CD4-positive, CD25-positive, alpha-beta regulatory T cell (primary cell): Measurements from ENCODE around the gene ZNF710. TPM values are rescaled to one million over a fixed set of nuclear protein-coding genes. Genes with fewer than 3 reads are reported as not detected.
A peak's percentile ranks its signal among the peaks of the same experiment; 100 is the strongest.
"Not testable (repeated sequence)": the region's sequence is repeated elsewhere in the genome, so short reads cannot be mapped to it uniquely, and the experiment has no call there.

ENCODE experiments used
- ATAC-seq, 2 donors: fragments of 150-1000 bp; cut with Tn5 transposase; one replicate each; pipeline ENCODE4 v1.10.0; 2021; ENCODE audit warnings: low read depth in 2 of 2, moderate number of reproducible peaks in 2 of 2, moderate library complexity in 1 of 2
- DNase-seq, 3 donors: peaks; one replicate each; pipeline versions ENCODE4 v3.0.0 to v3.0.0-alpha.2; 2012 to 2022; ENCODE audit warnings: mixed read lengths in 1 of 3
- H3K27ac ChIP-seq: one replicate; pipeline ENCODE4 v1.7.0; 2013; ENCODE audit warnings: mild to moderate bottlenecking, low read length; ENCODE audit not compliant: insufficient read depth, poor library complexity, severe bottlenecking
- H3K27me3 ChIP-seq: one replicate; pipeline ENCODE4 v1.7.0; 2013; ENCODE audit warnings: low read length; ENCODE audit not compliant: control insufficient read depth, insufficient read depth
- H3K36me3 ChIP-seq: one replicate; pipeline ENCODE4 v1.7.0; 2013; ENCODE audit warnings: mild to moderate bottlenecking, low read length, moderate library complexity; ENCODE audit not compliant: control insufficient read depth, insufficient read depth
- H3K4me1 ChIP-seq: 2 replicates; pipeline ENCODE4 v1.7.0; 2013; ENCODE audit warnings: mild to moderate bottlenecking, low read length; ENCODE audit not compliant: insufficient read depth, control insufficient read depth, poor library complexity, severe bottlenecking
- H3K4me3 ChIP-seq: one replicate; pipeline ENCODE4 v1.7.0; 2013; ENCODE audit warnings: low read depth, mild to moderate bottlenecking, low read length, moderate library complexity
- H3K9me3 ChIP-seq, 2 experiments: 1 replicate in 1 of 2; 2 replicates in 1 of 2; pipeline ENCODE4 v1.7.0; 2013; ENCODE audit warnings: low read length in 2 of 2, mild to moderate bottlenecking in 1 of 2, moderate library complexity in 1 of 2; ENCODE audit not compliant: control insufficient read depth in 2 of 2
- H3K27ac Mint-ChIP-seq, 3 donors: one replicate each; pipeline ENCODE4 v1.8.0; 2020 to 2022; ENCODE audit warnings: mild to moderate bottlenecking in 3 of 3, mixed read lengths in 3 of 3, moderate library complexity in 2 of 3
- H3K27me3 Mint-ChIP-seq: one replicate; pipeline ENCODE4 v1.8.0; 2022; ENCODE audit warnings: mild to moderate bottlenecking, mixed read lengths
- H3K36me3 Mint-ChIP-seq: one replicate; pipeline ENCODE4 v1.8.0; 2020; ENCODE audit warnings: mixed read lengths
- H3K4me1 Mint-ChIP-seq, 4 donors: one replicate each; pipeline ENCODE4 v1.8.0; 2020 to 2022; ENCODE audit warnings: mixed read lengths in 4 of 4, mild to moderate bottlenecking in 1 of 4
- H3K4me3 Mint-ChIP-seq, 4 donors: one replicate each; pipeline ENCODE4 v1.8.0; 2020 to 2022; ENCODE audit warnings: mild to moderate bottlenecking in 4 of 4, mixed read lengths in 4 of 4, moderate library complexity in 3 of 4
- H3K9me3 Mint-ChIP-seq, 7 donors: one replicate each; pipeline ENCODE4 v1.8.0; 2020 to 2022; ENCODE audit warnings: mixed read lengths in 7 of 7, mild to moderate bottlenecking in 3 of 7, moderate library complexity in 2 of 7
- polyA plus RNA-seq, 4 donors: library from polyadenylated mRNA; unstranded; fragments of 300-500 nt; fragmentation: Illumina TruSeq; gene quantifications; one replicate each; pipeline ENCODE4 v1.2.3, GENCODE V29; 2021
- total RNA-seq: library from RNA; stranded (reverse); gene quantifications from one replicate; pipeline ENCODE4 v1.2.3, GENCODE V29; 2022

Gene ZNF710
- total and polyA plus RNA-seq, 5 donors from 2014 or later = 0.88 to 16.3 (median 2.1) TPM

DNA sequence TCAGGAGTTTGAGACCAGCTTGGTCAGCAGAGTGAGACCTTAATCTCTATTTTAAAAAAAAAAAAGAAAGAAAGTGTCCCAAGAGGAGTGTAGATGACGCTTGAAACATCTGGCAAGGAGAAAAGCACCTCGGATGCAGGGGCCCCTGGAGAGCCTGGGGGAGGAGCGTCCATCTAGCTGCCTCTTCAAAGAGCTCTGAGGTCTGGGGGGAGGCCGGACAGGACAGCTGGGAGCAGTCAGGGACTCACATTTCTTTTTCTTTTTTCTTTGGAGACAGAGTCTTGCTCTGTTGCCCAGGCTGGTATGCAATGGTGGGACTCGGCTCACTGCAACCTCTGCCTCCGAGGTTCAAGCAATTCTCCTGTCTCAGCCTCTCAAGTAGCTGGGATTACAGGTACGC, 104.4 kb downstream of the ZNF710 start:
- Histone ChIP-seq H3K9me3 (no peaks in the 10 kb centered on the region), H3K36me3 (no peaks in the 10 kb centered on the region), H3K4me3 (no peak overlapping the region), H3K27me3 (no peaks in the 10 kb centered on the region), H3K27ac (no peak overlapping the region), H3K4me1 (peaks cover 17% of the 10 kb centered on the region)
- ATAC-seq (no peak), DNase-seq (no peak)
- Mint-ChIP-seq H3K4me3 (peak overlapping the region in 1 of 4 donors; percentile 49), H3K4me1 (peaks cover 0 to 23% (median 6%) of the 10 kb centered on the region in 4 donors), H3K27ac (no peak overlapping the region), H3K9me3 (peaks cover 0 to 3% (median 0%) of the 10 kb centered on the region in 7 donors), H3K36me3 (no peaks in the 10 kb centered on the region), H3K27me3 (peaks cover 13% of the 10 kb centered on the region)

DNA sequence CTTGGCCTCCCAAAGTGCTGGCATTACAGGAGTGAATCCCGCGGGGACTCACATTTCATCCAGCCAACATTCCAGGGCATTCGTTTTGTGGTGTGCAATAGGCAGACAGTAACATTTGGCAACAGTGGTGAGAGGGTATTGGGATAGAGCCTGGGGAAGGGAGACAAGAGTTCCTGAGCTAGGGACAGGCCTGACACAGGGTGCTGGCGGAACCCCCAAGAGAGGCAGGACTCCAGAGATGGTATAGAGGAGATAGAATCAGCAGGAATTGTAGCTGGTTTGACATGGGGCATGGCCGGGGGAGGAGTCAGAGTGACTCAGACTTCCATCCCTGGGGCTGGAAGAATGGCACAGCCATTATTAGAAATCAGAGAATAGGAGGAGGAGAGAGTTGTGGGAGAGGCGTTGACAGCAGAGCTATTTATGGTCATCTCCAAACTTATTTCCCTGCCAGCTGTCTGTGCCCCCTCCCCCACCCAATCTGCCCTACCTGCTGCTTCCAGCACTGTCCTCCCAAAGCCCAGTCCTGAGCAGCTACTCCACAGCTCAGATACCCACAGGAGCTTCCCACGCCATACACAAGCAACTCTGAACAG, 105.5 kb downstream of the ZNF710 start:
- H3K36me3 Mint-ChIP-seq = no peaks in the 10 kb centered on the region

DNA sequence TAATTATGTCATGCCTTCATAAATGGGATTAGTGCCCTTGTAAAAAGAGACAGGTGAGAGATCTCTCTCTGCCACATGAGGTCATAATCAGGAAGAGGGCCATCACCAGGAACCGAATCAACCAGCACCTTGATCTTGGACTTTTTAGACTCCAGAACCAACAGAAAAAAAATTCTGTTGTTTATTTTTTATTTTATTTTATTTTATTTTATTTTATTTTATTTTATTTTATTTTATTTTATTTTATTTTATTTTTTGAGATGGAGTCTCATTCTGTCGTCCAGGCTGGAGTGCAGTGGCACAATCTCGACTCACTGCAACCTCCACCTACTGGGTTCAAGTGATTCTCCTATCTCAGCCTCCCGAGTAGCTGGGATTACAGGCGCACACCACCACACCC, 106.9 kb downstream of the ZNF710 start:
- not testable (repeated sequence) for H3K27ac Mint-ChIP-seq, H3K27me3 ChIP-seq, ATAC-seq, H3K4me3 Mint-ChIP-seq, H3K9me3 Mint-ChIP-seq, H3K4me1 Mint-ChIP-seq, H3K36me3 Mint-ChIP-seq, H3K4me1 ChIP-seq, H3K4me3 ChIP-seq, H3K27ac ChIP-seq, DNase-seq, H3K36me3 ChIP-seq, H3K9me3 ChIP-seq
- peaks cover 22% of the 10 kb centered on the region for H3K27me3 Mint-ChIP-seq

More for the DNA sequence above, 105.5 kb downstream of the ZNF710 start:
- Histone ChIP-seq H3K36me3 (no peaks in the 10 kb centered on the region), H3K4me1 (peaks cover 6% of the 10 kb centered on the region), H3K27ac (no peak overlapping the region), H3K27me3 (no peaks in the 10 kb centered on the region), H3K4me3 (no peak overlapping the region), H3K9me3 (no peaks in the 10 kb centered on the region)
- no peak for DNase-seq
- Mint-ChIP-seq H3K27ac (peak overlapping the region in 1 of 3 donors; percentile 75), H3K27me3 (peaks cover 19% of the 10 kb centered on the region), H3K4me3 (peak overlapping the region in 1 of 4 donors; percentile 13), H3K4me1 (peaks cover 0 to 12% (median under 1%) of the 10 kb centered on the region in 4 donors), H3K9me3 (peaks cover 0 to 3% (median 0%) of the 10 kb centered on the region in 7 donors)
- no peak for ATAC-seq

DNA sequence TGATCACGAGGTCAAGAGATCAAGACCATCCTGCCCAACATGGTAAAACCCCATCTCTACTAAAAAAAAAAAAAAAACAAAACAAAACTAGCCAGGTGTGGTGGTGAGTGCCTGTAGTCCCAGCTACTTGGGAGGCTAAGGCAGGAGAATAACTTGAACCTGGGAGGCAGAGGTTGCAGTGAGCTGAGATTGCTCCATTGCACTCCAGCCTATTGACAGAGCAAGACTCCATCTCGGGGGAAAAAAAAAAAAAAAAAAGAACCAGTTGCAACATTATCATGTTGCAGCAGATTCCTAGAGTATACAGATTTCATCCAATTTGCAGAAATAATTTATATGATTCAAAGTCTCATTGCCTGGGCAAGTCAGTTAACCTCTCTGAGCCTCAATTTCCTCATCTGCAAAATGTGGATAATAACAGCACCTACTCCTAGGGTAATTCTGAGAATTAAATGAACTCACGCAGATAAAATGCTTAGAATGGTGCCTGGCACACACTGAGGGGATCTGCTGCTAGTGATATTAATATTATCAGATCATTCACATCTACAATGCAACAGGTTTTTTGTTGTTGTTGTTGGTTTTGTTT, 108.1 kb downstream of the ZNF710 start:
- peaks cover 15% of the 10 kb centered on the region for H3K27me3 Mint-ChIP-seq
- not testable (repeated sequence) for H3K4me1 Mint-ChIP-seq, H3K27ac Mint-ChIP-seq, H3K4me1 ChIP-seq, H3K36me3 Mint-ChIP-seq, H3K4me3 ChIP-seq, H3K9me3 ChIP-seq, DNase-seq, H3K4me3 Mint-ChIP-seq, H3K36me3 ChIP-seq, ATAC-seq, H3K27me3 ChIP-seq, H3K9me3 Mint-ChIP-seq, H3K27ac ChIP-seq

DNA sequence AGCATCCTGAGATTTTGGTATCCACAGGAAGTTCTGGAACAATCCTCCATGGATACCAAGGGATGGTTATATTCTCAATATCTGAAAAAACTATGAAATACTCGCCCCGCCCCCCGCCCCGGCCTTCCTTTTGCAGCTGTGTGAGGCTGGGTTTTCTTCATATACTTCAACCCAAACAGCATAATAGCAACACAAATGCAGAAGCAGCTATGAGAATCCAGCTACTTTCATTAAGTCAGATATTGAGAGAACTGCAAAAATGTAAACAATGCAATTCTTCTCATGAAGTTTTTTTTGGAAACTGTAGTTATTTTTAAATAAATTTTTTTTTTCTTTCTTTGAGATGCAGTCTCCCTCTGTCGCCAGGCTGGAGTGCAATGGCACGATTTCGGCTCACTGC, 112.0 kb downstream of the ZNF710 start:
- Histone ChIP-seq H3K36me3 (no peaks in the 10 kb centered on the region), H3K27ac (no peak overlapping the region), H3K27me3 (no peaks in the 10 kb centered on the region), H3K4me1 (no peaks in the 10 kb centered on the region), H3K4me3 (no peak overlapping the region), H3K9me3 (peaks cover 7 to 14% of the 10 kb centered on the region in 2 experiments)
- Mint-ChIP-seq H3K9me3 (peaks cover 3 to 16% (median 5%) of the 10 kb centered on the region in 7 donors), H3K27ac (no peak overlapping the region), H3K4me3 (no peak overlapping the region), H3K4me1 (peaks cover 0 to 6% (median 0%) of the 10 kb centered on the region in 4 donors), H3K27me3 (peaks cover 19% of the 10 kb centered on the region), H3K36me3 (peaks cover 5% of the 10 kb centered on the region)
- DNase-seq (no peak), ATAC-seq (no peak)

DNA sequence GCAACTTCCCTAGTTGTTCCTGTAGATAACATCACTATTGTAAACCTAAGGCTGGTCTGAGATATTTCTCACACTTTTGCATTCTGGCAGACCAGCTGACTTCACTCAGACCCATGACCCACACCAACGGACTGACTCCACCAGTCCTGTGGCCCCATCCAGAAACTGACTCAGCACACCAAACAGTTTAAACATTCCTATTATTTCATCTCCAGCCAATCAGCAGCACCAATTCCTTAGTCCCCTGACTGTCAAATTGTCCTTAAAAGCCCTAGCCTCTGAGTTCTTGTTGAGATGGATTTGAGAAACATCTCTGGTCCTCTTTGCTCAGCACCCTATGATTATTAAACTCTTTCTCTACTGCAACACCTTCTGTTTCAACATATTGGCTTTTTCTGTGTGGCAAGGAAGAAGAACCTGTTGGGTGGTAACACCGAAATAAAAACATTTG, 113.4 kb downstream of the ZNF710 start:
- H3K4me3 ChIP-seq = no peak overlapping the region
- H3K9me3 ChIP-seq = peaks cover 7 to 14% of the 10 kb centered on the region in 2 experiments
- ATAC-seq (no peak), DNase-seq (no peak)
- Mint-ChIP-seq H3K27ac (peak overlapping the region in 1 of 3 donors; percentile 18), H3K4me1 (peaks cover 0 to 6% (median 2%) of the 10 kb centered on the region in 4 donors), H3K27me3 (peaks cover 26% of the 10 kb centered on the region), H3K4me3 (no peak overlapping the region), H3K36me3 (peaks cover 5% of the 10 kb centered on the region), H3K9me3 (peaks cover 3 to 16% (median 5%) of the 10 kb centered on the region in 7 donors)
- H3K4me1 ChIP-seq = no peaks in the 10 kb centered on the region
- no peak overlapping the region for H3K27ac ChIP-seq
- H3K36me3 ChIP-seq = no peaks in the 10 kb centered on the region
- H3K27me3 ChIP-seq = no peaks in the 10 kb centered on the region

DNA sequence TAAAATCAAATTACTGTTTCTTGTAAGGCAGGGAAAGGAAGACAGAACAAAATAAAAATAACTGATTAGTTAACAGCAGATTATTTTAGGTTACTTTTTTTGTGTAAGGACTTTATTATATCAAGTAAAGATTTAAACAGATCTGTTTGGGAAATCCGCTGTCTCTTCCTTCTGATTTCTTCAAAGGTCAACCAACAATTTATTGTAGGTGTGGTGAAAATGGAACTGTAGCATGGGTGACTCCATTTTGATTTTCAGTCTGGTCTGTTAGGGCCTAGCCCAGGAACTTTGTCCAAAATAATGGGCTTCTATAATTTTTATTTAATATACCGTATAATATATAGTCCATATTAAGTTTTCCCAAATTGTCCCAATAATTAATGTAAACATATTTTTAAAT, 114.7 kb downstream of the ZNF710 start:
- ATAC-seq (no peak), DNase-seq (no peak)
- Histone ChIP-seq H3K27ac (no peak overlapping the region), H3K27me3 (no peaks in the 10 kb centered on the region), H3K4me3 (no peak overlapping the region), H3K36me3 (no peaks in the 10 kb centered on the region), H3K9me3 (peaks cover 7 to 14% of the 10 kb centered on the region in 2 experiments), H3K4me1 (no peaks in the 10 kb centered on the region)
- peaks cover 5% of the 10 kb centered on the region for H3K36me3 Mint-ChIP-seq
- H3K4me1 Mint-ChIP-seq = peaks cover 0 to 6% (median 2%) of the 10 kb centered on the region in 4 donors
- H3K27ac Mint-ChIP-seq = no peak overlapping the region
- peaks cover 3 to 16% (median 5%) of the 10 kb centered on the region in 7 donors for H3K9me3 Mint-ChIP-seq
- H3K4me3 Mint-ChIP-seq = no peak overlapping the region
- H3K27me3 Mint-ChIP-seq = peaks cover 23% of the 10 kb centered on the region

DNA sequence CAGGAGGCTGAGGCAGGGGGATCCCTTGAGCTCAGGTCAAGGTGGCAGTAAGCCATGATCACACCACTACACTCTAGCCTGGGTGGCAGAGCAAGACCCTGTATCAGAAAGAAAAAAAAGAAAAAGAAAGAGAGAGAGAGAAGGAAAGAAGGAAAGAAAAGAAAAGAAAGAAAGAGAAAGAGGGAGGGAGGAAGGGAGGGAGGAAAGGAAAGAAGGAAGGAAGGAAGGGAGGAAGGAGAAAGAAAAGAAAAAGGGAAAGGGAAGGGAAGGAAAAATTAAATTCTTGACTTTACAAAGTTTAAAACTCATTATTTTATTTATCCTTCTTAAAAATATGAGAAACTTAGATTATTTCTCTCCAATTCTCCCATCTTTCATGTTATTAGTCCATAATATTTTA, 118.2 kb downstream of the ZNF710 start:
- H3K4me1 Mint-ChIP-seq = peaks cover 0 to 3% (median 2%) of the 10 kb centered on the region in 4 donors
- ATAC-seq = no peak

More for the DNA sequence above, 118.2 kb downstream of the ZNF710 start:
- no peak overlapping the region for H3K27ac ChIP-seq
- H3K4me1 ChIP-seq = no peaks in the 10 kb centered on the region
- H3K9me3 ChIP-seq = peaks cover 4 to 8% of the 10 kb centered on the region in 2 experiments
- Mint-ChIP-seq H3K4me3 (no peak overlapping the region), H3K27me3 (peaks cover 20% of the 10 kb centered on the region), H3K9me3 (peaks cover 1 to 8% (median 4%) of the 10 kb centered on the region in 7 donors), H3K36me3 (peaks cover 4% of the 10 kb centered on the region), H3K27ac (no peak overlapping the region)
- H3K27me3 ChIP-seq = no peaks in the 10 kb centered on the region
- no peak overlapping the region for H3K4me3 ChIP-seq
- no peak for DNase-seq
- no peaks in the 10 kb centered on the region for H3K36me3 ChIP-seq
